ENCODE measurements around the gene KCNJ15.
A peak's percentile ranks its signal among the peaks of the same experiment; 100 is the strongest.

KCNJ15 gene

GRCh38 chr21:38268864-38269575 lies 12.2 kb downstream of the KCNJ15 start:
- DNase-seq: no peak

GRCh38 chr21:38269576-38269936 lies 12.8 kb downstream of the KCNJ15 start:
- DNase-seq: no peak

- no peak for DNase-seq
These were observed 15.4 kb downstream of the KCNJ15 start for GRCh38 chr21:38272215-38272614.

GRCh38 chr21:38273745-38274542 lies 17.2 kb downstream of the KCNJ15 start:
- DNase-seq: no peak

GRCh38 chr21:38277501-38278131 lies 20.8 kb downstream of the KCNJ15 start:
- DNase-seq: no peak

- no peak for DNase-seq
These were observed 23.7 kb downstream of the KCNJ15 start for GRCh38 chr21:38280454-38280853.

GRCh38 chr21:38280867-38281266 lies 24.1 kb downstream of the KCNJ15 start:
- no peak for DNase-seq

- DNase-seq: no peak
These were observed 26.1 kb downstream of the KCNJ15 start for GRCh38 chr21:38282921-38283320.

- no peak for DNase-seq
These were observed 27.4 kb downstream of the KCNJ15 start for GRCh38 chr21:38284216-38284615.

GRCh38 chr21:38286739-38287471 lies 30.1 kb downstream of the KCNJ15 start:
- no peak for DNase-seq

GRCh38 chr21:38287476-38287875 lies 30.7 kb downstream of the KCNJ15 start:
- DNase-seq: no peak

GRCh38 chr21:38289705-38290485 lies 33.1 kb downstream of the KCNJ15 start:
- no peak for DNase-seq

- DNase-seq: no peak
These were observed 34.0 kb downstream of the KCNJ15 start for GRCh38 chr21:38290809-38291208.

- DNase-seq: no peak
These were observed 35.1 kb downstream of the KCNJ15 start for GRCh38 chr21:38291874-38292273.

GRCh38 chr21:38293113-38293512 lies 36.3 kb downstream of the KCNJ15 start:
- no peak for DNase-seq

- DNase-seq: no peak
These were observed 37.0 kb downstream of the KCNJ15 start for GRCh38 chr21:38293765-38294164.

GRCh38 chr21:38294609-38295008 lies 37.8 kb downstream of the KCNJ15 start:
- DNase-seq: no peak

GRCh38 chr21:38295997-38296764 lies 39.4 kb downstream of the KCNJ15 start:
- DNase-seq: no peak

- peak in 1 of 3 experiments; percentile 22 for DNase-seq
These were observed 40.4 kb downstream of the KCNJ15 start for GRCh38 chr21:38297194-38297631.

GRCh38 chr21:38297871-38298270 lies 41.1 kb downstream of the KCNJ15 start:
- no peak for DNase-seq

GRCh38 chr21:38298832-38299231 lies 42.0 kb downstream of the KCNJ15 start:
- no peak for DNase-seq

GRCh38 chr21:38299671-38300070 lies 42.9 kb downstream of the KCNJ15 start:
- DNase-seq: no peak
